ENCODE results near the gene CD28. TPM values are rescaled to one million over a fixed set of nuclear protein-coding genes. Genes with fewer than 3 reads are reported as not detected.

The CD28 gene
- total and polyA plus RNA-seq, 2 donors (not counting 1 experiment from before 2014, with no cell fraction given) = 0.03 TPM; not detected in 1

GRCh38 chr2:203673933-203674332 lies 32.5 kb upstream of the CD28 start:
- H3K4me3 ChIP-seq (replicated peaks in 1 of 4; ENCODE audit: control extremely low read depth in 1 of 4, insufficient read depth in 1 of 4, low read depth in 3 of 4, low read length in 4 of 4) = no peak overlapping the region

GRCh38 chr2:203675086-203675485 lies 31.4 kb upstream of the CD28 start:
- Histone ChIP-seq H3K9ac (ENCODE audit: insufficient read depth, low read length) (no peak overlapping the region), H3K4me2 (ENCODE audit: extremely low read depth, insufficient read depth, low read length) (no peak overlapping the region), H3K27me3 (ENCODE audit: control insufficient read depth, insufficient read depth, low read length) (no peaks in the 10 kb centered on the region), H3K9me3 (ENCODE audit: control insufficient read depth, insufficient read depth, low read depth, low read length) (no peaks in the 10 kb centered on the region), H4K20me1 (ENCODE audit: control insufficient read depth, extremely low read depth, insufficient read depth, low read length) (no peaks in the 10 kb centered on the region), H3K36me3 (ENCODE audit: control insufficient read depth, insufficient read depth, low read length) (no peaks in the 10 kb centered on the region), H2AFZ (ENCODE audit: low read length) (no peak overlapping the region), H3K4me1 (ENCODE audit: control insufficient read depth, extremely low read depth, insufficient read depth, low read length) (no peaks in the 10 kb centered on the region), H3K27ac (ENCODE audit: insufficient read depth, low read length) (no peak overlapping the region), H3K79me2 (ENCODE audit: control insufficient read depth, insufficient read depth, low read length) (no peaks in the 10 kb centered on the region), H3K4me3 (replicated peaks in 1 of 4; ENCODE audit: control extremely low read depth in 1 of 4, insufficient read depth in 1 of 4, low read depth in 3 of 4, low read length in 4 of 4) (no peak overlapping the region)
- TF ChIP-seq CTCF (conservative IDR thresholded peaks at IDR 0.05 in 1 of 2, IDR thresholded peaks at IDR 0.05 in 1 of 2; ENCODE audit: low read depth in 1 of 2, low read length in 2 of 2) = no peak
- no peak for TF ChIP-seq EZH2 (IDR thresholded peaks at IDR 0.05; ENCODE audit: low read length, missing control alignments)
- peak in 1 of 2 donors; percentile 83 for DNase-seq (ENCODE audit: low read depth in 2 of 2)

More at GRCh38 chr2:203673933-203674332, 32.5 kb upstream of the CD28 start:
- no peaks in the 10 kb centered on the region for H3K36me3 ChIP-seq (ENCODE audit: control insufficient read depth, insufficient read depth, low read length)
- no peaks in the 10 kb centered on the region for H4K20me1 ChIP-seq (ENCODE audit: control insufficient read depth, extremely low read depth, insufficient read depth, low read length)
- DNase-seq (ENCODE audit: low read depth in 2 of 2) = peak; percentile 55 to 64
- H3K27me3 ChIP-seq (ENCODE audit: control insufficient read depth, insufficient read depth, low read length) = no peaks in the 10 kb centered on the region
- H3K4me2 ChIP-seq (ENCODE audit: extremely low read depth, insufficient read depth, low read length) = no peak overlapping the region
- no peaks in the 10 kb centered on the region for H3K79me2 ChIP-seq (ENCODE audit: control insufficient read depth, insufficient read depth, low read length)
- H2AFZ ChIP-seq (ENCODE audit: low read length) = no peak overlapping the region
- H3K9me3 ChIP-seq (ENCODE audit: control insufficient read depth, insufficient read depth, low read depth, low read length) = no peaks in the 10 kb centered on the region
- H3K9ac ChIP-seq (ENCODE audit: insufficient read depth, low read length) = no peak overlapping the region
- TF ChIP-seq CTCF (conservative IDR thresholded peaks at IDR 0.05 in 1 of 2, IDR thresholded peaks at IDR 0.05 in 1 of 2; ENCODE audit: low read depth in 1 of 2, low read length in 2 of 2) = no peak
- no peak for TF ChIP-seq EZH2 (IDR thresholded peaks at IDR 0.05; ENCODE audit: low read length, missing control alignments)
- no peaks in the 10 kb centered on the region for H3K4me1 ChIP-seq (ENCODE audit: control insufficient read depth, extremely low read depth, insufficient read depth, low read length)
- H3K27ac ChIP-seq (ENCODE audit: insufficient read depth, low read length) = no peak overlapping the region

GRCh38 chr2:203678971-203679370 lies 27.5 kb upstream of the CD28 start:
- no peak overlapping the region for H3K27ac ChIP-seq (ENCODE audit: insufficient read depth, low read length)
- peaks cover 17% of the 10 kb centered on the region for H3K4me1 ChIP-seq (ENCODE audit: control insufficient read depth, extremely low read depth, insufficient read depth, low read length)
- DNase-seq (ENCODE audit: low read depth in 2 of 2) = peak in 1 of 2 donors; percentile 77
- H3K36me3 ChIP-seq (ENCODE audit: control insufficient read depth, insufficient read depth, low read length) = no peaks in the 10 kb centered on the region
- H3K9ac ChIP-seq (ENCODE audit: insufficient read depth, low read length) = no peak overlapping the region
- TF ChIP-seq CTCF (conservative IDR thresholded peaks at IDR 0.05 in 1 of 2, IDR thresholded peaks at IDR 0.05 in 1 of 2; ENCODE audit: low read depth in 1 of 2, low read length in 2 of 2) = no peak
- H3K4me2 ChIP-seq (ENCODE audit: extremely low read depth, insufficient read depth, low read length) = no peak overlapping the region
- H3K27me3 ChIP-seq (ENCODE audit: control insufficient read depth, insufficient read depth, low read length) = no peaks in the 10 kb centered on the region
- H2AFZ ChIP-seq (ENCODE audit: low read length) = no peak overlapping the region
- H3K79me2 ChIP-seq (ENCODE audit: control insufficient read depth, insufficient read depth, low read length) = no peaks in the 10 kb centered on the region
- no peaks in the 10 kb centered on the region for H3K9me3 ChIP-seq (ENCODE audit: control insufficient read depth, insufficient read depth, low read depth, low read length)
- no peak overlapping the region for H3K4me3 ChIP-seq (replicated peaks in 1 of 4; ENCODE audit: control extremely low read depth in 1 of 4, insufficient read depth in 1 of 4, low read depth in 3 of 4, low read length in 4 of 4)
- H4K20me1 ChIP-seq (ENCODE audit: control insufficient read depth, extremely low read depth, insufficient read depth, low read length) = no peaks in the 10 kb centered on the region
